ENCODE data around the gene VGLL4. TPM values are rescaled to one million over a fixed set of nuclear protein-coding genes. Genes with fewer than 3 reads are reported as not detected.

The VGLL4 gene
- total RNA-seq, 1 experiment from 2014 or later: 46.3 TPM

GRCh38 chr3:11546657-11547302, 96.9 kb downstream of the VGLL4 start:
- POLR2A ChIA-PET (ENCODE audit: unreplicated experiment): no interaction called here

DNA sequence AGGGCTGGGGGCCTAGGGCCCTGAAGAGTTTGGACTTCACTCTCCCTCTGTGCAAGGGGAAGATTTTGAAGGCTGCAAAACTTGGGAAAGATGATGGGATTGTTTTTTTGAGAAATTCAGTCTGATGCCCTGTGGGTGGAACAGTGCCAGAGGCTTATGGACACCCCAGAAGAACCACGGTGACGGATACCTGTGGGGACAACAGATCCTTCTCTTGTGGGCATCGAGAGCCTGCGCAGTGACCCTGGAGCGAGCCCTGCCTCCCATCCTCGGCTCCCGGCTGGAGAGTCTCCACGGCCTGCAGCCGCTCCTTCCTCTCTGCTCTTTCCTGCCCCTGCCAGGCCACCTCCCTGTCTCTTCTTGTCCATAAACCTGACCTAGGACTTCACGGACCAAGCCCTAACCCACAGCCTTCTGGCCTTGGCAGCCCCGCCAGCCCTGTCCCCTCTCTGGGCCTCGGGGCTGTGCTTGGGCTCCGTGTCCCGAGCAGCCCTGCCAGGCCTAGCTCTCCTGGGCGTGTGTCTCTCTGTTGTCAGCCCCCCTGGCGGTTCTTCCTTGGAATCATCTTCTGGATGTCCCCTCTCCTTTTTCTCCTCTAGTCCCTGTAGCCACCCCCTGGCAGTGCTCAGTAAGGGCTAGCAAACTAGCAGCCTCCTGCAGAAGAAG, 98.4 kb downstream of the VGLL4 start:
- intact Hi-C loops (cut with micrococcal nuclease): no loop called here
- no peaks in the 10 kb centered on the region for H3K36me3 ChIP-seq (ENCODE audit: low read depth, low read length)
- no peaks in the 10 kb centered on the region for H3K27me3 ChIP-seq (ENCODE audit: low read length)
- no peak overlapping the region for H3K9ac ChIP-seq (ENCODE audit: low read length)
- POLR2A ChIA-PET (ENCODE audit: unreplicated experiment): no interaction called here
- TF ChIP-seq EZH2phosphoT487 (IDR thresholded peaks at IDR 0.05; ENCODE audit: borderline replicate concordance, low read length) (no peak), CTCF (conservative IDR thresholded peaks at IDR 0.05; ENCODE audit: low read depth, low read length) (no peak), EZH2 (IDR thresholded peaks at IDR 0.05; ENCODE audit: low read length, unreplicated experiment) (no peak)
- no TSS peak for BruUV-seq (replicated peaks)
- ATAC-seq (no peak), DNase-seq (no peak)
- H3K4me2 ChIP-seq (ENCODE audit: low read length): no peak overlapping the region
- H4K20me1 ChIP-seq (ENCODE audit: low read length): no peaks in the 10 kb centered on the region
- no peak overlapping the region for H2AFZ ChIP-seq (ENCODE audit: low read length)
- CTCF ChIA-PET: no interaction called here
- H3F3A ChIP-seq (ENCODE audit: low read length, unreplicated experiment): no peaks in the 10 kb centered on the region
- no peaks in the 10 kb centered on the region for H3K4me1 ChIP-seq (ENCODE audit: insufficient read depth, low read length)
- H3K9me3 ChIP-seq (ENCODE audit: low read length): no peaks in the 10 kb centered on the region
- H3K27ac ChIP-seq (ENCODE audit: low read length): no peak overlapping the region
- no peaks in the 10 kb centered on the region for H3K79me2 ChIP-seq (ENCODE audit: low read length)
- H3K9me2 ChIP-seq (replicated peaks; ENCODE audit: low read length): no peaks in the 10 kb centered on the region
- no peak overlapping the region for H3K4me3 ChIP-seq (ENCODE audit: low read length)

More at GRCh38 chr3:11546657-11547302, 96.9 kb downstream of the VGLL4 start:
- Histone ChIP-seq H3K9me2 (replicated peaks; ENCODE audit: low read length) (no peaks in the 10 kb centered on the region), H3K27ac (ENCODE audit: low read length) (no peak overlapping the region), H3K4me2 (ENCODE audit: low read length) (no peak overlapping the region), H4K20me1 (ENCODE audit: low read length) (no peaks in the 10 kb centered on the region), H2AFZ (ENCODE audit: low read length) (no peak overlapping the region), H3K9me3 (ENCODE audit: low read length) (no peaks in the 10 kb centered on the region), H3K4me3 (ENCODE audit: low read length) (no peak overlapping the region), H3K36me3 (ENCODE audit: low read depth, low read length) (no peaks in the 10 kb centered on the region; the same call in 1 of the 2 replicates), H3K27me3 (ENCODE audit: low read length) (no peaks in the 10 kb centered on the region), H3F3A (ENCODE audit: low read length, unreplicated experiment) (no peaks in the 10 kb centered on the region), H3K9ac (ENCODE audit: low read length) (no peak overlapping the region), H3K79me2 (ENCODE audit: low read length) (no peaks in the 10 kb centered on the region), H3K4me1 (ENCODE audit: insufficient read depth, low read length) (no peaks in the 10 kb centered on the region)
- intact Hi-C loops (cut with micrococcal nuclease): no loop called here
- CTCF ChIA-PET: no interaction called here
- no peak for ATAC-seq
- TF ChIP-seq CTCF (conservative IDR thresholded peaks at IDR 0.05; ENCODE audit: low read depth, low read length) (no peak), EZH2phosphoT487 (IDR thresholded peaks at IDR 0.05; ENCODE audit: borderline replicate concordance, low read length) (no peak), EZH2 (IDR thresholded peaks at IDR 0.05; ENCODE audit: low read length, unreplicated experiment) (no peak)
- no peak for DNase-seq
- no TSS peak for BruUV-seq (replicated peaks)

Data from PC-3 (cell line).